Measurements from ENCODE around the gene TBC1D14. TPM values are rescaled to one million over a fixed set of nuclear protein-coding genes. Genes with fewer than 3 reads are reported as not detected.
A peak's percentile ranks its signal among the peaks of the same experiment; 100 is the strongest.

TBC1D14 gene
- total RNA-seq, 4 donors from 2014 or later: 42.6 to 56.9 (median 54.0) TPM

DNA sequence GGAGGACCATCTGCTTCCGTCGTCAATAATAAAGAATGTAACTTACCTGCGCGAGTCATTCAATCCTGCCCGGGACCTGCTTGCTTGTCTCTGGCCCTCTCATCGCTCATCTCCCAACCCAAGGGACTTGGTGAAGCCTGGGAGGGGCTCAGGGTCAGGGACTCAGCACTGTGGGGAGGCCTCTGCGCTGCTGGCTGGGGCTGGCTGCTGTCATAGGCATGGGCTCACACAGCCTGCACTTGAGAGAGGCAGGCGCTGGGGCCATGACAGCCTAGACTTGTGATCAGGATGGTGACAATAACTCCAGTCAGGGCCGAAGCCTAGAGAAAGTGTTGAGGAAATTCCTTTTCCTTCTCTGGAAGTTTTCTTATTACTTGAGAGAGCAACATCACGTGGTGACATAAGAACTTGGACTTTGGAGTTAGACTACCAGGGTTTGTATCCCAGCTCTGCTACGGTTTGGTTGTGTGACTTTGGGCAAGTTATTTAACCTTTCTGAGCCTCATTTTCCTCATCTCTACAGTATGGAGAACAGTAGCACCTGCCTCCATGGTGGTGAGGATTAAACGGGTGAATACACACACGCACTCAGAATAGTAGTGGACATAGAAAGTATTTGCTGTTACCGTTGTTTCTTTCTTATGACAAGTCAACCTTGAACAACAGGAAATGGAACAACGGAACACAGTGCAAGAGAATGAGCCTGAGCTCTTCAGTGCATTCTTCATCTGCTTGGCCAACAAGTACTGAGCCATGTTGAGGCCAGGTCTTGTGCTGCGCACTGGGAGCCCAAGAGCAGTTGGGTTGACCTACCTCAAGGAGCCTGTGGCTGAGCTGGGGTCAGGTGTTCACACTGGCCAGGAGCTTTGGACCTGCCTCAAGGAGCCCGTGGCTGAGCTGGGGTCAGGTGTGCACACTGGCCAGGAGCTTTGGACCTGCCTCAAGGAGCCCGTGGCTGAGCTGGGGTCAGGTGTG is 60.5 kb downstream of the TBC1D14 start:
- WGBS, 2 donors (ENCODE audit: low coverage in 1 of 2): 83 to 84% methylated on average over 10 to 18 of the region's 18 CpGs
- H3K27me3 ChIP-seq: no peaks in the 10 kb centered on the region
- in situ Hi-C loops (cut with MboI; ENCODE audit: low pct_ligation_motif_present in 1 of 4, low pct_unique_long_range_greater_than_20kb in 1 of 4, low sequenced_read_pairs in 3 of 4): no loop called here
- no peak for TF ChIP-seq POLR2A (IDR thresholded peaks at IDR 0.05)
- TF ChIP-seq POLR2AphosphoS5 (IDR thresholded peaks at IDR 0.05): no peak
- TF ChIP-seq, protein P1, sequence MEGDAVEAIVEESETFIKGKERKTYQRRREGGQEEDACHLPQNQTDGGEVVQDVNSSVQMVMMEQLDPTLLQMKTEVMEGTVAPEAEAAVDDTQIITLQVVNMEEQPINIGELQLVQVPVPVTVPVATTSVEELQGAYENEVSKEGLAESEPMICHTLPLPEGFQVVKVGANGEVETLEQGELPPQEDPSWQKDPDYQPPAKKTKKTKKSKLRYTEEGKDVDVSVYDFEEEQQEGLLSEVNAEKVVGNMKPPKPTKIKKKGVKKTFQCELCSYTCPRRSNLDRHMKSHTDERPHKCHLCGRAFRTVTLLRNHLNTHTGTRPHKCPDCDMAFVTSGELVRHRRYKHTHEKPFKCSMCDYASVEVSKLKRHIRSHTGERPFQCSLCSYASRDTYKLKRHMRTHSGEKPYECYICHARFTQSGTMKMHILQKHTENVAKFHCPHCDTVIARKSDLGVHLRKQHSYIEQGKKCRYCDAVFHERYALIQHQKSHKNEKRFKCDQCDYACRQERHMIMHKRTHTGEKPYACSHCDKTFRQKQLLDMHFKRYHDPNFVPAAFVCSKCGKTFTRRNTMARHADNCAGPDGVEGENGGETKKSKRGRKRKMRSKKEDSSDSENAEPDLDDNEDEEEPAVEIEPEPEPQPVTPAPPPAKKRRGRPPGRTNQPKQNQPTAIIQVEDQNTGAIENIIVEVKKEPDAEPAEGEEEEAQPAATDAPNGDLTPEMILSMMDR (IDR thresholded peaks at IDR 0.05): no peak
- no peak for TF ChIP-seq EP300 (IDR thresholded peaks at IDR 0.05; ENCODE audit: low read depth)
- intact Hi-C loops (cut with DNase I; ENCODE audit: low total_unique reads): no loop called here
- DNase-seq: no peak
- peaks cover 0 to 5% (median 2%) of the 10 kb centered on the region in 4 donors for H3K36me3 ChIP-seq
- no peak overlapping the region for H3K4me3 ChIP-seq
- peaks cover 0 to 24% (median 7%) of the 10 kb centered on the region in 4 donors for H3K4me1 ChIP-seq
- peak overlapping the region; percentile 37 to 65 (median 60) for H3K27ac ChIP-seq
- no peaks in the 10 kb centered on the region for H3K9me3 ChIP-seq

DNA sequence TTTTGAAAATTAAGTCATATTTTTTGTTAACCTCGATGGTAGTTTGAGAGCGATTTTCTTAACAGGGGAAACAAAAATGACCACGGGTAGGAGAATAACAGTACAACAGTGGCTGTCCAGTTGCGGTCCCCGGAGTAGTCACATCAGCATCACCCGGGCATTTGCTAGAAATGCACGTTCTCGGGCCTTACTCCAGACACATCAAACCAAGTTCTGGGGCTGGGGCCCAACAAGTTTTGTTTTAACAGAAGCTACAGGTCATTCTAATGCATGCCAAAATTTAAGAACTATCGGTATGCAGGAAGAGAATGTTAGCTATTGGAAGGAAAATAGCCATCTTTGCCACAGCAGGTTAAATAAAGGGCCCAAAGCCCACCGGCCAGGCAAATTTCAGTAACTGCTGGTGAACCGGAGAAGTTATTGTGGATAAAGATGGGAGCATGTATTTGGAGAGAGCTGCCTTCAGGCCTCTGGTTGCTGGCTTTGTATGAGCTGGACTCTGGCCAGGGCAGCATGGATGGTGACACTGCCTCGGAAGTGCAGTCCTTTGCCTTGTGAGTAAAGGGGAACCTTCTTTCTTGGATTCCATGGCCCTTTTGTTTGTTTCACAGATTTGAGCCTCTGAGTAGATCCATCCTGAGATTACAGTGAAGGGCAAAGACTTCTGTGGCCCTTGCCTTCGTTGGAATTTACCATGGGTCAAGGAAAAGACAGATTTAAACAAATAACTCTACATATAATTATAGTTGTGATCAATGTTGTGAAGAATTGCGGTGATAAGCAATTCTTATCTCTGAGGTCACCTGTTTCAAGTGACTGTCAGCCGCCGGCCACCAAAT is 62.1 kb downstream of the TBC1D14 start:
- no peaks in the 10 kb centered on the region for H3K9me3 ChIP-seq
- H3K36me3 ChIP-seq: peaks cover 0 to 5% (median 2%) of the 10 kb centered on the region in 4 donors
- no peak overlapping the region for H3K4me3 ChIP-seq
- WGBS, 2 donors (ENCODE audit: low coverage in 1 of 2): 90 to 97% methylated on average over 11 to 16 of the region's 16 CpGs
- TF ChIP-seq, protein P1 (IDR thresholded peaks at IDR 0.05): no peak
- TF ChIP-seq POLR2A (IDR thresholded peaks at IDR 0.05) (no peak), EP300 (IDR thresholded peaks at IDR 0.05; ENCODE audit: low read depth) (no peak), POLR2AphosphoS5 (IDR thresholded peaks at IDR 0.05) (no peak)
- in situ Hi-C loops (cut with MboI; ENCODE audit: low pct_ligation_motif_present in 1 of 4, low pct_unique_long_range_greater_than_20kb in 1 of 4, low sequenced_read_pairs in 3 of 4) (no loop called here), intact Hi-C loops (cut with DNase I; ENCODE audit: low total_unique reads) (no loop called here)
- H3K4me1 ChIP-seq: peaks cover 0 to 24% (median 7%) of the 10 kb centered on the region in 4 donors
- H3K27ac ChIP-seq: no peak overlapping the region
- DNase-seq: no peak
- no peaks in the 10 kb centered on the region for H3K27me3 ChIP-seq

DNA sequence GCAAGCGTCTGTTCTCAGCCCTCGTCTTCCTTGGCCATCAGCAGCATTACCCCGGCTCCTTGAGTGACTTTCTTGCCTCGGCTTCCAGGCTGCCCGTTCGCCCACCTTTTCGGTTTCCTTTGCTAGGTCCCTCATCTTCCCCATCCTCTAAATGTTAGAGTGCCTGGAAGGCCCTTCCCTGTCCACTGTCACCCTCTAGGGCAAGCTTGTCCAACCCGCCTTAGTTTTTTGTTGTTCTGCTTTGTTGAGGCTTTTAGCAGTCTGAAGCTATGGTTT is 62.7 kb downstream of the TBC1D14 start:
- no peak for DNase-seq
- no peak overlapping the region for H3K4me3 ChIP-seq
- intact Hi-C loops (cut with DNase I; ENCODE audit: low total_unique reads) (no loop called here), in situ Hi-C loops (cut with MboI; ENCODE audit: low pct_ligation_motif_present in 1 of 4, low pct_unique_long_range_greater_than_20kb in 1 of 4, low sequenced_read_pairs in 3 of 4) (no loop called here)
- TF ChIP-seq EP300 (IDR thresholded peaks at IDR 0.05; ENCODE audit: low read depth): no peak
- TF ChIP-seq POLR2A (IDR thresholded peaks at IDR 0.05): no peak
- TF ChIP-seq POLR2AphosphoS5 (IDR thresholded peaks at IDR 0.05): no peak
- TF ChIP-seq, protein P1 (IDR thresholded peaks at IDR 0.05): no peak
- WGBS, 2 donors (ENCODE audit: low coverage in 1 of 2): 95 to 100% methylated on average over 1 to 8 of the region's 8 CpGs
- H3K36me3 ChIP-seq: peaks cover 0 to 5% (median 1%) of the 10 kb centered on the region in 4 donors
- H3K4me1 ChIP-seq: peaks cover 0 to 24% (median 7%) of the 10 kb centered on the region in 4 donors
- H3K27me3 ChIP-seq: no peaks in the 10 kb centered on the region
- H3K9me3 ChIP-seq: no peaks in the 10 kb centered on the region
- no peak overlapping the region for H3K27ac ChIP-seq

DNA sequence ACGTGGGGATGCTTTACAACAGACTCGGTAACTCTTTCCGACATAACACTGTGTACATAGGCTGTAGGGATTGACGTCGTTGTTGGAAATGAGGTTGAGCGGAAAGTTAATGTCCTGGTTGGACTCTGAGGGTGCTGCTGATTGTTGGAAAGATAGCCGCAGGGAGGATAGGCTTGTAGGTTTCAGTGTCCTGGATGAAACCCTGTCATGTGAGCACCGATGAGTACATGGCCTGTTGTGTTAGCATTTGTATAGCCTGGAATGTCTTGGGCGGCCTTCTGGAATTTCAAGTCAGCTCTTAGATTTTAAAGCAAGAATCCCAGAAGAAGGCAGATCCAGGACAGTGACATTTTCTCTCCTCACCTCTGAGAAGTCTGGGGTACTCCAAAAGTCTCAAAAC is 63.3 kb downstream of the TBC1D14 start:
- DNase-seq: no peak
- Histone ChIP-seq H3K36me3 (peaks cover 0 to 2% (median 0%) of the 10 kb centered on the region in 4 donors), H3K4me1 (peaks cover 0 to 24% (median 7%) of the 10 kb centered on the region in 4 donors), H3K27ac (no peak overlapping the region), H3K27me3 (no peaks in the 10 kb centered on the region), H3K9me3 (no peaks in the 10 kb centered on the region), H3K4me3 (no peak overlapping the region)
- TF ChIP-seq POLR2AphosphoS5 (IDR thresholded peaks at IDR 0.05) (no peak), EP300 (IDR thresholded peaks at IDR 0.05; ENCODE audit: low read depth) (no peak), POLR2A (IDR thresholded peaks at IDR 0.05) (no peak)
- TF ChIP-seq, protein P1 (IDR thresholded peaks at IDR 0.05): no peak
- 90 to 92% methylated on average over 7 to 9 of the region's 9 CpGs for WGBS, 2 donors (ENCODE audit: low coverage in 1 of 2)
- in situ Hi-C loops (cut with MboI; ENCODE audit: low pct_ligation_motif_present in 1 of 4, low pct_unique_long_range_greater_than_20kb in 1 of 4, low sequenced_read_pairs in 3 of 4) (no loop called here), intact Hi-C loops (cut with DNase I; ENCODE audit: low total_unique reads) (no loop called here)

Data from transverse colon (tissue), 4 donors.